ENCODE results near the gene RNF214. TPM values are rescaled to one million over a fixed set of nuclear protein-coding genes. Genes with fewer than 3 reads are reported as not detected.

RNF214 gene
- total RNA-seq, 1 experiment from 2014 or later = 10.1 TPM

GRCh38 chr11:117292616-117293015, 60.1 kb downstream of the RNF214 start:
- no peak overlapping the region for H3K4me3 ChIP-seq (ENCODE audit: insufficient read depth, low read depth, low read length)
- no peaks in the 10 kb centered on the region for H3K27me3 ChIP-seq (ENCODE audit: control insufficient read depth, insufficient read depth, low read length)
- DNase-seq = no peak
- H3K36me3 ChIP-seq (replicated peaks; ENCODE audit: control insufficient read depth, insufficient read depth, low read length) = peaks cover 12% of the 10 kb centered on the region

- H3K4me3 ChIP-seq (ENCODE audit: insufficient read depth, low read depth, low read length) = no peak overlapping the region
- DNase-seq = no peak
- no peaks in the 10 kb centered on the region for H3K27me3 ChIP-seq (ENCODE audit: control insufficient read depth, insufficient read depth, low read length)
- peaks cover 8% of the 10 kb centered on the region for H3K36me3 ChIP-seq (replicated peaks; ENCODE audit: control insufficient read depth, insufficient read depth, low read length)
Observed at GRCh38 chr11:117295438-117296137, 63.1 kb downstream of the RNF214 start.

- Histone ChIP-seq H3K36me3 (replicated peaks; ENCODE audit: control insufficient read depth, insufficient read depth, low read length) (peaks cover 4% of the 10 kb centered on the region), H3K27me3 (ENCODE audit: control insufficient read depth, insufficient read depth, low read length) (no peaks in the 10 kb centered on the region), H3K4me3 (ENCODE audit: insufficient read depth, low read depth, low read length) (no peak overlapping the region)
- DNase-seq = no peak
Observed at GRCh38 chr11:117296881-117297280, 64.4 kb downstream of the RNF214 start.

- H3K36me3 ChIP-seq (replicated peaks; ENCODE audit: control insufficient read depth, insufficient read depth, low read length) = peaks cover 3% of the 10 kb centered on the region; the same call in 1 of the 2 replicates
- H3K27me3 ChIP-seq (ENCODE audit: control insufficient read depth, insufficient read depth, low read length) = no peaks in the 10 kb centered on the region
- no peak overlapping the region for H3K4me3 ChIP-seq (ENCODE audit: insufficient read depth, low read depth, low read length)
- no peak for DNase-seq
Observed at GRCh38 chr11:117298195-117298594, 65.7 kb downstream of the RNF214 start.

GRCh38 chr11:117299351-117300282, 67.1 kb downstream of the RNF214 start:
- Histone ChIP-seq H3K4me3 (ENCODE audit: insufficient read depth, low read depth, low read length) (no peak overlapping the region), H3K27me3 (ENCODE audit: control insufficient read depth, insufficient read depth, low read length) (no peaks in the 10 kb centered on the region), H3K36me3 (replicated peaks; ENCODE audit: control insufficient read depth, insufficient read depth, low read length) (peaks cover 2% of the 10 kb centered on the region; the same call in 1 of the 2 replicates)
- DNase-seq = peak; percentile 43

GRCh38 chr11:117300283-117300663, 67.8 kb downstream of the RNF214 start:
- H3K36me3 ChIP-seq (replicated peaks; ENCODE audit: control insufficient read depth, insufficient read depth, low read length) = no peaks in the 10 kb centered on the region; the same call in 1 of the 2 replicates
- H3K4me3 ChIP-seq (ENCODE audit: insufficient read depth, low read depth, low read length) = no peak overlapping the region
- peak; percentile 79 for DNase-seq
- no peaks in the 10 kb centered on the region for H3K27me3 ChIP-seq (ENCODE audit: control insufficient read depth, insufficient read depth, low read length)

GRCh38 chr11:117300773-117301172, 68.3 kb downstream of the RNF214 start:
- Histone ChIP-seq H3K36me3 (replicated peaks; ENCODE audit: control insufficient read depth, insufficient read depth, low read length) (no peaks in the 10 kb centered on the region; the same call in 1 of the 2 replicates), H3K27me3 (ENCODE audit: control insufficient read depth, insufficient read depth, low read length) (no peaks in the 10 kb centered on the region), H3K4me3 (ENCODE audit: insufficient read depth, low read depth, low read length) (no peak overlapping the region)
- no peak for DNase-seq

- no peak for DNase-seq
- no peaks in the 10 kb centered on the region for H3K27me3 ChIP-seq (ENCODE audit: control insufficient read depth, insufficient read depth, low read length)
- H3K4me3 ChIP-seq (ENCODE audit: insufficient read depth, low read depth, low read length) = no peak overlapping the region
- H3K36me3 ChIP-seq (replicated peaks; ENCODE audit: control insufficient read depth, insufficient read depth, low read length) = no peaks in the 10 kb centered on the region
Observed at GRCh38 chr11:117302228-117302627, 69.8 kb downstream of the RNF214 start.

- no peak overlapping the region for H3K4me3 ChIP-seq (ENCODE audit: insufficient read depth, low read depth, low read length)
- no peaks in the 10 kb centered on the region for H3K27me3 ChIP-seq (ENCODE audit: control insufficient read depth, insufficient read depth, low read length)
- no peak for DNase-seq
- H3K36me3 ChIP-seq (replicated peaks; ENCODE audit: control insufficient read depth, insufficient read depth, low read length) = no peaks in the 10 kb centered on the region
Observed at GRCh38 chr11:117303101-117303500, 70.6 kb downstream of the RNF214 start.

GRCh38 chr11:117303646-117304315, 71.3 kb downstream of the RNF214 start:
- peak; percentile 24 for DNase-seq
- Histone ChIP-seq H3K4me3 (ENCODE audit: insufficient read depth, low read depth, low read length) (no peak overlapping the region), H3K27me3 (ENCODE audit: control insufficient read depth, insufficient read depth, low read length) (no peaks in the 10 kb centered on the region), H3K36me3 (replicated peaks; ENCODE audit: control insufficient read depth, insufficient read depth, low read length) (no peaks in the 10 kb centered on the region)

GRCh38 chr11:117305145-117305544, 72.7 kb downstream of the RNF214 start:
- H3K27me3 ChIP-seq (ENCODE audit: control insufficient read depth, insufficient read depth, low read length) = no peaks in the 10 kb centered on the region
- H3K36me3 ChIP-seq (replicated peaks; ENCODE audit: control insufficient read depth, insufficient read depth, low read length) = no peaks in the 10 kb centered on the region
- DNase-seq = no peak
- H3K4me3 ChIP-seq (ENCODE audit: insufficient read depth, low read depth, low read length) = no peak overlapping the region

GRCh38 chr11:117309310-117309709, 76.8 kb downstream of the RNF214 start:
- no peak for DNase-seq

GRCh38 chr11:117313091-117313490, 80.6 kb downstream of the RNF214 start:
- DNase-seq = no peak
- Histone ChIP-seq H3K36me3 (replicated peaks; ENCODE audit: control insufficient read depth, insufficient read depth, low read length) (no peaks in the 10 kb centered on the region), H3K4me3 (ENCODE audit: insufficient read depth, low read depth, low read length) (no peak overlapping the region)

More at GRCh38 chr11:117309310-117309709, 76.8 kb downstream of the RNF214 start:
- no peaks in the 10 kb centered on the region for H3K36me3 ChIP-seq (replicated peaks; ENCODE audit: control insufficient read depth, insufficient read depth, low read length)
- no peak overlapping the region for H3K4me3 ChIP-seq (ENCODE audit: insufficient read depth, low read depth, low read length)
- H3K27me3 ChIP-seq (ENCODE audit: control insufficient read depth, insufficient read depth, low read length) = no peaks in the 10 kb centered on the region

More at GRCh38 chr11:117313091-117313490, 80.6 kb downstream of the RNF214 start:
- peaks cover 4% of the 10 kb centered on the region; the same call in 1 of the 2 replicates for H3K27me3 ChIP-seq (ENCODE audit: control insufficient read depth, insufficient read depth, low read length)

Measured in H7 (cell line).